Upper lobe of left lung (tissue), 6 donors: ENCODE measurements around the gene GLIS1. TPM values are rescaled to one million over a fixed set of nuclear protein-coding genes. Genes with fewer than 3 reads are reported as not detected.

Source experiments
- ATAC-seq, 2 donors: fragments of 200-7000 bp; cut with Tn5 transposase; one replicate each; pipeline ENCODE4 v1.9.1; 2022; ENCODE audit warnings: mild to moderate bottlenecking in 2 of 2, moderate library complexity in 2 of 2; ENCODE audit not compliant: low FRiP score in 2 of 2
- DNase-seq, 2 donors: peaks; one replicate each; pipeline ENCODE4 v3.0.0-alpha.2; 2019 to 2020
- H3K27ac ChIP-seq, 4 donors: fragments of 200-600 bp; sonication (generic); one replicate each; pipeline ENCODE4 v1.5.1; 2016 to 2019
- H3K27me3 ChIP-seq, 4 donors: fragments of 200-600 bp; sonication (generic); one replicate each; pipeline ENCODE4 v1.5.1; 2017 to 2019
- H3K36me3 ChIP-seq, 4 donors: fragments of 200-600 bp; sonication (generic); one replicate each; pipeline ENCODE4 v1.5.1; 2016 to 2019
- H3K4me1 ChIP-seq, 4 donors: fragments of 200-600 bp; sonication (generic); one replicate each; pipeline ENCODE4 v1.5.1; 2018 to 2019
- H3K4me3 ChIP-seq, 4 donors: fragments of 200-600 bp; sonication (generic); one replicate each; pipeline ENCODE4 v1.5.1; 2017 to 2019; ENCODE audit warnings: mild to moderate bottlenecking in 2 of 4, moderate library complexity in 1 of 4
- H3K9me3 ChIP-seq, 4 donors: fragments of 200-600 bp; sonication (generic); one replicate each; pipeline ENCODE4 v1.5.1; 2018 to 2019
- EP300 ChIP-seq, 4 donors: sonication (generic); formaldehyde crosslinking; IDR thresholded peaks; one replicate each; pipeline ENCODE4 v1.5.1; 2017; ENCODE audit warnings: antibody characterized with exemption in 4 of 4, control low read depth in 2 of 4
- POLR2A ChIP-seq, 4 donors: fragments of 450-650 bp; IDR thresholded peaks; one replicate each; pipeline ENCODE4 v1.5.1; 2016 to 2017; ENCODE audit warnings: antibody characterized with exemption in 4 of 4, mild to moderate bottlenecking in 2 of 4
- POLR2AphosphoS5 ChIP-seq, 2 donors: sonication (generic); formaldehyde crosslinking; IDR thresholded peaks; one replicate each; pipeline ENCODE4 v1.5.1; 2017; ENCODE audit warnings: antibody characterized with exemption in 2 of 2
- WGBS, 2 donors: methylation state at CpG; one replicate each; pipeline ENCODE4 v1.1.5; 2017 to 2018; 5-methylcytosine and 5-hydroxymethylcytosine counted together
- total RNA-seq, 6 donors: library from RNA; depleted of rRNA in 4 of 6; stranded (reverse); fragments of >200 nt in 4 of 6; gene quantifications; one replicate each; pipeline versions ENCODE4 v1.1.0 to v1.2.1, GENCODE V29; 2016 to 2021
- TF ChIP-seq, protein P1 (sequence below), 6 experiments: fragments of 450-650 bp in 4 of 6; fragments of 200-600 bp in 2 of 6; sonication (generic) in 2 of 6; IDR thresholded peaks; one replicate each; pipeline ENCODE4 v1.5.1; 2016 to 2019; ENCODE audit warnings: antibody characterized with exemption in 6 of 6
- donor health status: DM: no; HTN: no; CAD: no; lungs with moderate emphysema.
- donor health status: DM: no; HTN: yes; CAD: no; lungs with severe emphysema.

GLIS1 gene
- total RNA-seq, 6 donors from 2014 or later, result 0.26 to 1.0 TPM; not detected in 4

DNA sequence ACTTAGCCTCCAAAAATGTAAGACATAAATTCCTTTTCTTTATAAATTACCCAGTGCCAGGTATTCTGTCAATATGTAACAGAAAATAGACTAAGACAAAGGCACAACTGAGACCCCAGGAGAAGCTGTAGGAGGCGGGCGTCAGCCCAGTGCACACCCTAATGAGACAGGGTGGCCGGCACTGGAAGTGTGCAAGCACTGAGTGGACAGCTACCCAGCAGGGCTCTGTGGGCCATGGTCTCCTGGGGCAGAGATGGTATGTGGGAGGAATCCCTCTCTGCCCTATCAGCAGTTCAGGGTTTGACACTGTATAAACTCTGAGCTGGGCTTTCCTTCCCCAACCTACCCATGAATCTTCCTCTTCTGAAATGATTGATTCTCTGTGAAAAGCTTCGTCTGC lies 139.5 kb downstream of the GLIS1 start:
- ATAC-seq, result peak in 1 of 2 donors; percentile 13
- Histone ChIP-seq H3K9me3 (no peaks in the 10 kb centered on the region), H3K4me3 (no peak overlapping the region), H3K4me1 (no peaks in the 10 kb centered on the region), H3K27me3 (no peaks in the 10 kb centered on the region), H3K27ac (no peak overlapping the region), H3K36me3 (no peaks in the 10 kb centered on the region)
- TF ChIP-seq POLR2AphosphoS5 (IDR thresholded peaks at IDR 0.05) (no peak), POLR2A (IDR thresholded peaks at IDR 0.05) (no peak), EP300 (IDR thresholded peaks at IDR 0.05) (no peak)
- TF ChIP-seq, protein P1, sequence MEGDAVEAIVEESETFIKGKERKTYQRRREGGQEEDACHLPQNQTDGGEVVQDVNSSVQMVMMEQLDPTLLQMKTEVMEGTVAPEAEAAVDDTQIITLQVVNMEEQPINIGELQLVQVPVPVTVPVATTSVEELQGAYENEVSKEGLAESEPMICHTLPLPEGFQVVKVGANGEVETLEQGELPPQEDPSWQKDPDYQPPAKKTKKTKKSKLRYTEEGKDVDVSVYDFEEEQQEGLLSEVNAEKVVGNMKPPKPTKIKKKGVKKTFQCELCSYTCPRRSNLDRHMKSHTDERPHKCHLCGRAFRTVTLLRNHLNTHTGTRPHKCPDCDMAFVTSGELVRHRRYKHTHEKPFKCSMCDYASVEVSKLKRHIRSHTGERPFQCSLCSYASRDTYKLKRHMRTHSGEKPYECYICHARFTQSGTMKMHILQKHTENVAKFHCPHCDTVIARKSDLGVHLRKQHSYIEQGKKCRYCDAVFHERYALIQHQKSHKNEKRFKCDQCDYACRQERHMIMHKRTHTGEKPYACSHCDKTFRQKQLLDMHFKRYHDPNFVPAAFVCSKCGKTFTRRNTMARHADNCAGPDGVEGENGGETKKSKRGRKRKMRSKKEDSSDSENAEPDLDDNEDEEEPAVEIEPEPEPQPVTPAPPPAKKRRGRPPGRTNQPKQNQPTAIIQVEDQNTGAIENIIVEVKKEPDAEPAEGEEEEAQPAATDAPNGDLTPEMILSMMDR (IDR thresholded peaks at IDR 0.05), result no peak
- 88 to 94% methylated on average over 4 of the region's 4 CpGs for WGBS, 2 donors
- no peak for DNase-seq

DNA sequence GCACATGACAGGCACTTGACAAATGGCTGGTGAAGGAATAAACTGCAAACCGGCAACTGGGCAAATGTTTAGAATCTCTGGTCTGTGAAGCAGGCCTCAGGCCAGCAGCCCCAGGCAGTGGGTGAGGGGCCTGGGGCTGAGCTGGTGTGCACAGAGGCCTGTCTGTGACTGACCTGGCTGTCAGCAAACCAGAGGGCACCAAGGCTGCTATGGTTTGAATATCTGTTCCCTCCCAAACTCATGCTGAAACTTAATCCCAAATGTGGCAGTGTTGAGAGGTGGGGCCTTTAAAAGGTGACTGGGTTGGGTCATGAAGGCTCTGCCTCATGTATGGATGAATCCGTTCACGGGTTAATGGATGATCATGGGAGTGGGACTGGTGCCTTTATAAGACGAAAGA lies 140.0 kb downstream of the GLIS1 start:
- H3K36me3 ChIP-seq, result no peaks in the 10 kb centered on the region
- H3K27me3 ChIP-seq, result no peaks in the 10 kb centered on the region
- 83 to 90% methylated on average over 4 of the region's 4 CpGs for WGBS, 2 donors
- H3K27ac ChIP-seq, result no peak overlapping the region
- H3K4me3 ChIP-seq, result no peak overlapping the region
- TF ChIP-seq, protein P1 (IDR thresholded peaks at IDR 0.05), result no peak
- TF ChIP-seq EP300 (IDR thresholded peaks at IDR 0.05) (no peak), POLR2A (IDR thresholded peaks at IDR 0.05) (no peak), POLR2AphosphoS5 (IDR thresholded peaks at IDR 0.05) (no peak)
- DNase-seq, result no peak
- ATAC-seq, result no peak
- H3K9me3 ChIP-seq, result no peaks in the 10 kb centered on the region
- peaks cover 0 to under 1% (median 0%) of the 10 kb centered on the region in 4 donors for H3K4me1 ChIP-seq

DNA sequence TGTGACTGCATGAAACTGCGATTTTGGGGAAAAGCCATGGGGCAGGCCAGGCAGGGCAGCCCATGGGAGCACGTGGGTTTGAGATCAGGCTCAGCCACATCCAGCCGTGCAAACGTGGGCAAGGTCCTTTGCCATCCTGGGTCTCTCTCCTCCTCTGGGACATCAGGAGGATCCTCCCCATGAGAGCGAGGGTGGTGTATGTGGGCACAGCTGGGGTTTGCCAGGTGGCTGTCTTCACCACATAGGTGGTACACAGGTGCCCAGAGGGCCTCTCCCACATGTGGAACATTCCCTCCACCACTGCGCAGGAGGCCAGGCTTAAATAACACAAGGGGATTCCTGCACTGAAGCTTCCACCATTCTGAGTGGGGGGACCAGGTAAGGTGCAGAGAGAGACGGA lies 143.1 kb downstream of the GLIS1 start:
- no peak for DNase-seq
- 90 to 100% methylated on average over 3 to 7 of the region's 7 CpGs for WGBS, 2 donors

DNA sequence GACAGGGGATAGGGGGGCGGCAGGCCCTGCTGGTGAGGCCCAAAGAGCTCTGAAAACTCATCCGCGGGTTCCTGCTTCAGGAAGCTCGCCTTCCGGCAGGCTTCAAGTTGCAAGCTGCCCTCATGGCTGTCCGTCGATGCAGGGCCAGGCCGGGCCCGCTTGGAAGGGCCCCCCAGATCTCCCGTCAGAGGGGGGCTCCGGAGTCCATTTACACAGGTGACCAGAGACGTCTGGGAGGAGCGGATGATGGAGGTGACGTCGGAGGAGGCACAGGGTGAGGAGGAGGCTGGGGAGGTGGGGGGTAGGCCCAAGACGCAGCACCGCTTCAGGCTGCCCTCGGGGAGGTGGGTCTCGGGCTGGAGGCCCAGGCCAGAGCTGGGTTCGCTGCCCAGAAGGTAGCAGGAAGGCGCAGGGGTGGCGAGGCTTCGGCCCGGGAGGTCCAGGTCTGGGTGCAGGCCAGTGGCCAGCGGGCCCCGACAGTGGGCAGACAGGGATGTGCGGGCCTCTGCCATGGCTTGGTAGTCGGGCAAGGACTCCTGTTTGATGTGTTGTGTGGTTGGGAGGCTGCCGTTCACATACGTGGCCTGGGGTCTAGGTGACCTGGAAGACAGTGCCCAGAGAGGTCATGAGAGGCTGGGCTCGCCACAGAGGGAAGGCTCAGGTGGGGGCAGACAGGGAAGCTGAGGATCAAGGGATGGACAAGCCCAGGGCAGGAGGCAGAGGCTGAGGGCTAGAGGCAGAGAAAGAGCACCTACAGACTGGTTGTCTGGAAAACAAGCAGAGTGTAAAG lies 144.4 kb downstream of the GLIS1 start:
- ATAC-seq (no peak), DNase-seq (peak in 1 of 2 donors; percentile 80)
- Histone ChIP-seq H3K27ac (no peak overlapping the region), H3K4me1 (peaks cover 0 to 17% (median 5%) of the 10 kb centered on the region in 4 donors), H3K27me3 (no peaks in the 10 kb centered on the region), H3K36me3 (no peaks in the 10 kb centered on the region), H3K4me3 (no peak overlapping the region), H3K9me3 (no peaks in the 10 kb centered on the region)
- 88 to 90% methylated on average over 13 to 31 of the region's 31 CpGs for WGBS, 2 donors
- TF ChIP-seq POLR2AphosphoS5 (IDR thresholded peaks at IDR 0.05) (no peak), EP300 (IDR thresholded peaks at IDR 0.05) (no peak), POLR2A (IDR thresholded peaks at IDR 0.05) (no peak)
- TF ChIP-seq, protein P1 (IDR thresholded peaks at IDR 0.05), result no peak

More for the DNA sequence above, 143.1 kb downstream of the GLIS1 start:
- no peaks in the 10 kb centered on the region for H3K9me3 ChIP-seq
- no peak overlapping the region for H3K4me3 ChIP-seq
- H3K27ac ChIP-seq, result no peak overlapping the region
- H3K4me1 ChIP-seq, result peaks cover 0 to 17% (median 5%) of the 10 kb centered on the region in 4 donors
- ATAC-seq, result no peak
- no peaks in the 10 kb centered on the region for H3K36me3 ChIP-seq
- no peak for TF ChIP-seq POLR2AphosphoS5 (IDR thresholded peaks at IDR 0.05)
- TF ChIP-seq EP300 (IDR thresholded peaks at IDR 0.05), result no peak
- TF ChIP-seq, protein P1 (IDR thresholded peaks at IDR 0.05), result no peak
- TF ChIP-seq POLR2A (IDR thresholded peaks at IDR 0.05), result no peak
- H3K27me3 ChIP-seq, result no peaks in the 10 kb centered on the region
